PC-9 (cell line): ENCODE data around the gene ITM2C. TPM values are rescaled to one million over a fixed set of nuclear protein-coding genes. Genes with fewer than 3 reads are reported as not detected.

Source experiments
- Bru-seq: library from RNA; stranded (reverse); fragments of 400-500 nt; gene quantifications from one replicate; lab custom pipeline; 2021; lab: Mats Ljungman, UMichigan
- BruChase-seq, 2 experiments: library from RNA; stranded (reverse); fragments of 400-500 nt; gene quantifications; one replicate each; lab custom pipeline; 2021; lab: Mats Ljungman, UMichigan
- BruUV-seq: library from RNA; stranded (reverse); fragments of 400-500 nt; replicated peaks from 2 replicates; lab custom pipeline; 2021; lab: Mats Ljungman, UMichigan
- CTCF ChIA-PET: fragments of 300-600 bp; sonication (Branson Sonifier 250); formaldehyde crosslinking; loops from one replicate; lab custom pipeline; 2022; ENCODE audit warnings: antibody characterized with exemption; lab: Charles Lee
- POLR2A ChIA-PET: fragments of 300-600 bp; sonication (Branson Sonifier 250); formaldehyde crosslinking; loops from one replicate; lab custom pipeline; 2022; ENCODE audit warnings: antibody characterized with exemption; ENCODE audit not compliant: unreplicated experiment; lab: Charles Lee
- DNase-seq, 2 experiments: peaks; one replicate each; pipeline versions ENCODE4 v3.0.0 to v3.0.0-alpha.2; 2015 to 2022; ENCODE audit warnings: mixed read lengths in 1 of 2
- H2AFZ ChIP-seq: fragments of 200-600 bp; sonication (generic); 2 replicates; pipeline ENCODE4 v1.8.1; 2017; ENCODE audit warnings: antibody characterized with exemption
- H3F3A ChIP-seq: fragments of 200-600 bp; sonication (generic); 2 replicates; pipeline ENCODE4 v1.8.1; 2017; ENCODE audit warnings: antibody characterized with exemption, mild to moderate bottlenecking, low read depth; ENCODE audit not compliant: insufficient read depth
- H3K27ac ChIP-seq: fragments of 200-600 bp; sonication (generic); 2 replicates; pipeline ENCODE4 v1.6.1; 2016; ENCODE audit warnings: mixed run types
- H3K27me3 ChIP-seq: fragments of 200-600 bp; sonication (generic); 2 replicates; pipeline ENCODE4 v1.6.1; 2016; ENCODE audit warnings: low read depth, mixed run types; ENCODE audit not compliant: insufficient read depth
- H3K36me3 ChIP-seq: fragments of 200-600 bp; sonication (generic); 2 replicates; pipeline ENCODE4 v1.6.1; 2016; ENCODE audit warnings: low read depth, mixed run types
- H3K4me1 ChIP-seq: fragments of 200-600 bp; sonication (generic); replicated peaks from 2 replicates; pipeline ENCODE4 v1.6.1; 2016; ENCODE audit warnings: mixed run types; ENCODE audit not compliant: insufficient read depth
- H3K4me2 ChIP-seq: fragments of 200-600 bp; sonication (generic); 2 replicates; pipeline ENCODE4 v1.6.1; 2017; ENCODE audit warnings: mixed run types
- H3K4me3 ChIP-seq: fragments of 200-600 bp; sonication (generic); 2 replicates; pipeline ENCODE4 v1.6.1; 2016; ENCODE audit warnings: mixed run types
- H3K79me2 ChIP-seq: fragments of 200-600 bp; sonication (generic); 2 replicates; pipeline ENCODE4 v1.6.1; 2017; ENCODE audit warnings: low read depth, mixed run types
- H3K9me2 ChIP-seq: fragments of 200-600 bp; sonication (generic); 2 replicates; pipeline ENCODE4 v1.8.1; 2017; ENCODE audit warnings: mild to moderate bottlenecking; ENCODE audit not compliant: insufficient read depth
- H3K9me3 ChIP-seq: fragments of 200-600 bp; sonication (generic); 2 replicates; pipeline ENCODE4 v1.8.1; 2016; ENCODE audit warnings: low read depth; ENCODE audit not compliant: insufficient read depth
- H4K20me1 ChIP-seq: fragments of 200-600 bp; sonication (generic); 2 replicates; pipeline ENCODE4 v1.8.1; 2017; ENCODE audit not compliant: insufficient read depth
- EZH2 ChIP-seq: fragments of 200-600 bp; sonication (generic); IDR thresholded peaks from 2 replicates; pipeline ENCODE4 v1.8.0; 2017; ENCODE audit warnings: antibody characterized with exemption, low read depth
- intact Hi-C: fragments of 100-400 bp; cut with micrococcal nuclease; formaldehyde crosslinking; loops from one replicate; pipeline ENCODE4 v1.10.0; 2022; ENCODE audit not compliant: unreplicated experiment
- long read RNA-seq: library from polyadenylated mRNA; stranded (forward); transcript quantifications from one replicate; pipeline ENCODE4 v2.0.0, GENCODE V29; 2022
- total RNA-seq: library from RNA; stranded (reverse); gene quantifications from 2 replicates; pipeline ENCODE4 v1.2.3, GENCODE V29; 2021
- TF ChIP-seq, protein P1 (sequence below): fragments of 200-600 bp; sonication (generic); conservative IDR thresholded peaks from 2 replicates; pipeline ENCODE4 v1.6.1; 2017; ENCODE audit warnings: mixed run types, antibody characterized with exemption, mild to moderate bottlenecking, moderate library complexity

The ITM2C gene, protein sequence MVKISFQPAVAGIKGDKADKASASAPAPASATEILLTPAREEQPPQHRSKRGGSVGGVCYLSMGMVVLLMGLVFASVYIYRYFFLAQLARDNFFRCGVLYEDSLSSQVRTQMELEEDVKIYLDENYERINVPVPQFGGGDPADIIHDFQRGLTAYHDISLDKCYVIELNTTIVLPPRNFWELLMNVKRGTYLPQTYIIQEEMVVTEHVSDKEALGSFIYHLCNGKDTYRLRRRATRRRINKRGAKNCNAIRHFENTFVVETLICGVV
- total RNA-seq (76.0 and 96.4 TPM in 2 replicates), Bru-seq, nascent RNA (percentile 43 among the genes with signal in this experiment), BruChase-seq, experiment 1, labeled RNA remaining after a 2-hour chase (percentile 50 among the genes with signal in this experiment), BruChase-seq, experiment 2, labeled RNA remaining after a 6-hour chase (percentile 66 among the genes with signal in this experiment)
- long read RNA-seq, transcript ITM2C-203 (5 exons, 1,889 nt), result minor isoform, 7 of 144 reads
- long read RNA-seq, transcript ITM2C-202 (6 exons, 2,078 nt), result major isoform, 123 of 144 reads
- long read RNA-seq, partial matches to known transcripts, result 2 of 144 reads
- long read RNA-seq, other reads (novel, unspliced or antisense), result 10 of 144 reads

DNA sequence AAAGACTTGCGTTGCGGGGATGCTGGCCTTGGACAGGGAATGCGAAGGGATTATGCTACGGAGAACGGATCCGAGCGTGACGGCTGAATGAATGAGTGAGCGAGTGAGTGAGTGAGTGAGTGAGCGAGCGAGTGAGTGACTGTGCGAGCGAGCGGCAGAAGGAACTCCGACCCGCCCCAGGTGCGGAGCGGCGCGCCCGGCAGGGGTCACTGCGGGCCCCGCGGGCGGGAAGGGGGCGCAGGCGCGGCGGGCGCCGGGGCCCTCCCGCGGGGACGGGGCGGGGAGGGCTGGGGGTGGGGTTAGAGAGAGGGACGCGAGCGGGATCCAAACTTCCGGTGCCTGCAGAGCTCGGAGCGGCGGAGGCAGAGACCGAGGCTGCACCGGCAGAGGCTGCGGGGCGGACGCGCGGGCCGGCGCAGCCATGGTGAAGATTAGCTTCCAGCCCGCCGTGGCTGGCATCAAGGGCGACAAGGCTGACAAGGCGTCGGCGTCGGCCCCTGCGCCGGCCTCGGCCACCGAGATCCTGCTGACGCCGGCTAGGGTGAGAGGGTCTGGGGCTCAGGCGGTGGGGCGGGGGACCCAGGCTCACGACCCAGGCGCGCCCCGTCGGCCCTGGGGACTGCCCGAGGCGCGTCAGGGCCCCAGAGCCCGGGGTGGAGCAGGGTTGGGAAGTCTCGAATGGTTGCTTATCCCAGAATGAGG lies at the start of gene ITM2C:
Gene ITM2C (plus strand): TSS at position 338 of the 702 bp plus-strand sequence. CDS start 84 bp downstream, at position 422.
- Histone ChIP-seq H3K27ac (no peak within 1 kb of the TSS), H3K4me2 (peak within 1 kb of the TSS; percentile 93)
- POLR2A ChIA-PET, result interaction anchor here (0.6 to 0.7 kb wide), 2 partner anchors 209 to 880 kb away, joined by 3 to 29 read pairs; no protein-coding TSS in a partner anchor

DNA sequence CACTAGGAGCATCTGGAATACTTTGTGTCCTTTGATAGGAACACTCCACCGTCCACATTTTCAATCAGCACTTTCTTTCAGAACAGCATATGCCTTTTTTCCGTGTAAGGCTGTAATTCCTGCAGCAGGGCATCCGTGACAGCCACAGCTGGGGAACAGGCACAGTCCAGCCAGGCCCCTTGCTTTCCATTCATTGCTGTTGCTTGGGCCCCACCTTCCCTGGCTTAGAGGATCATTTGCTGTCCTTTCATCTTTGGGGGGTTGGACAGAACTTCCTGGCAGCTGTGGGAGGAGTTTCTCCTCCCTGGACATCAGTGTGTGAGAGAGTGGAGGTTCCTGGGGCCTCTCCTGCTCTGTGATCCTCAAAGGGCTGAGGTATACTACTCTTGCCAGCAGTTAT lies 49.7 kb upstream of the ITM2C start:
- H3F3A ChIP-seq, result peaks cover 18% of the 10 kb centered on the region; the same call in 1 of the 2 replicates
- ChIA-PET POLR2A (no interaction called here), CTCF (no interaction called here)
- no peaks in the 10 kb centered on the region for H3K9me2 ChIP-seq
- H3K9me3 ChIP-seq, result no peaks in the 10 kb centered on the region
- no peak overlapping the region for H3K4me2 ChIP-seq
- intact Hi-C loops, result loop anchor here (10.0 kb wide), 2 partner anchors 810 to 1010 kb away; no protein-coding TSS in a partner anchor
- no peak overlapping the region for H2AFZ ChIP-seq
- no TSS peak for BruUV-seq
- no peaks in the 10 kb centered on the region for H3K4me1 ChIP-seq
- no peak overlapping the region for H3K4me3 ChIP-seq
- TF ChIP-seq, protein P1, sequence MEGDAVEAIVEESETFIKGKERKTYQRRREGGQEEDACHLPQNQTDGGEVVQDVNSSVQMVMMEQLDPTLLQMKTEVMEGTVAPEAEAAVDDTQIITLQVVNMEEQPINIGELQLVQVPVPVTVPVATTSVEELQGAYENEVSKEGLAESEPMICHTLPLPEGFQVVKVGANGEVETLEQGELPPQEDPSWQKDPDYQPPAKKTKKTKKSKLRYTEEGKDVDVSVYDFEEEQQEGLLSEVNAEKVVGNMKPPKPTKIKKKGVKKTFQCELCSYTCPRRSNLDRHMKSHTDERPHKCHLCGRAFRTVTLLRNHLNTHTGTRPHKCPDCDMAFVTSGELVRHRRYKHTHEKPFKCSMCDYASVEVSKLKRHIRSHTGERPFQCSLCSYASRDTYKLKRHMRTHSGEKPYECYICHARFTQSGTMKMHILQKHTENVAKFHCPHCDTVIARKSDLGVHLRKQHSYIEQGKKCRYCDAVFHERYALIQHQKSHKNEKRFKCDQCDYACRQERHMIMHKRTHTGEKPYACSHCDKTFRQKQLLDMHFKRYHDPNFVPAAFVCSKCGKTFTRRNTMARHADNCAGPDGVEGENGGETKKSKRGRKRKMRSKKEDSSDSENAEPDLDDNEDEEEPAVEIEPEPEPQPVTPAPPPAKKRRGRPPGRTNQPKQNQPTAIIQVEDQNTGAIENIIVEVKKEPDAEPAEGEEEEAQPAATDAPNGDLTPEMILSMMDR, result no peak
- TF ChIP-seq EZH2, result no peak
- H3K36me3 ChIP-seq, result peaks cover 27% of the 10 kb centered on the region; the same call in 1 of the 2 replicates
- no peak for DNase-seq
- no peaks in the 10 kb centered on the region for H3K79me2 ChIP-seq
- H4K20me1 ChIP-seq, result no peaks in the 10 kb centered on the region; the same call in none of the 2 replicates
- H3K27ac ChIP-seq, result no peak overlapping the region
- no peaks in the 10 kb centered on the region for H3K27me3 ChIP-seq

More for the DNA sequence above, at the start of gene ITM2C:
- Histone ChIP-seq H3K36me3 (no peaks in the 10 kb centered on the region), H3K9me3 (no peaks in the 10 kb centered on the region), H3K4me3 (peak within 1 kb of the TSS; percentile 84), H3F3A (peaks cover 5% of the 10 kb centered on the region; the same call in 1 of the 2 replicates), H3K27me3 (peaks cover 13% of the 10 kb centered on the region; the same call in 1 of the 2 replicates), H2AFZ (peak within 1 kb of the TSS; percentile 95), H3K4me1 (no peaks in the 10 kb centered on the region; the same call in 1 of the 2 replicates), H4K20me1 (no peaks in the 10 kb centered on the region), H3K79me2 (no peaks in the 10 kb centered on the region), H3K9me2 (no peaks in the 10 kb centered on the region)
- peak in 1 of 2 experiments; percentile 78 for DNase-seq
- TF ChIP-seq EZH2, result no peak
- TF ChIP-seq, protein P1, result no peak
- intact Hi-C loops, result no loop called here
- CTCF ChIA-PET, result interaction anchor here (0.7 kb wide), 1 partner anchor 247 kb away, joined by 3 read pairs; no protein-coding TSS in a partner anchor
- TSS peak; percentile 14 for BruUV-seq

DNA sequence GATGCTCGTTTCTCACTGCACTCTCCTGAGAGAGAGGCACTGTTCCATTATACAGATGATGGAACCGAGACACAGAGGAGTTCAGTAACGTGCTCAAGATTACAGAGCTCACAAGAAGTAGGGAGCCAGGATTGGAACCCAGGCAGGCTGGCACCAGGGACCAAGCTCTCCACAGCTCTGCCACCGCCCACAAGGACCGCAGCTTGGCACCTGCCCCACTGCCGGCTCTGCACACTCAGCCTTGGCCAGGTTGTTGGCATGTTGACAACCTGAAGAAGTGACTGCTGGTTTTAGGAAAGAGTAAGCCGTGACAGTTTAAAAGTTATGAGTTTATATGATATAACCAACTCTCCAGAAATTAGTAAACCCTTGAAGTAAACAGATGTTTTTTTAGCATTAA lies 48.0 kb upstream of the ITM2C start:
- CTCF ChIA-PET, result no interaction called here
- H3K4me1 ChIP-seq, result no peaks in the 10 kb centered on the region

More for the DNA sequence above, 48.0 kb upstream of the ITM2C start:
- no peak for DNase-seq
- H3F3A ChIP-seq, result peaks cover 12% of the 10 kb centered on the region; the same call in 1 of the 2 replicates
- no peak overlapping the region for H3K4me2 ChIP-seq
- TF ChIP-seq, protein P1, result no peak
- no peak for TF ChIP-seq EZH2
- H3K9me2 ChIP-seq, result no peaks in the 10 kb centered on the region
- intact Hi-C loops, result loop anchor here (10.0 kb wide), 2 partner anchors 812 to 1012 kb away; no protein-coding TSS in a partner anchor
- H2AFZ ChIP-seq, result no peak overlapping the region
- H3K27ac ChIP-seq, result no peak overlapping the region
- H3K27me3 ChIP-seq, result no peaks in the 10 kb centered on the region
- BruUV-seq, result no TSS peak
- no peak overlapping the region for H3K4me3 ChIP-seq
- no peaks in the 10 kb centered on the region; the same call in none of the 2 replicates for H4K20me1 ChIP-seq
- H3K9me3 ChIP-seq, result no peaks in the 10 kb centered on the region
- peaks cover 17% of the 10 kb centered on the region; the same call in 1 of the 2 replicates for H3K36me3 ChIP-seq
- no peaks in the 10 kb centered on the region for H3K79me2 ChIP-seq
- POLR2A ChIA-PET, result no interaction called here
